ENCODE measurements around the gene ITSN2. TPM values are rescaled to one million over a fixed set of nuclear protein-coding genes. Genes with fewer than 3 reads are reported as not detected.

The ITSN2 gene
- total RNA-seq, 1 experiment from 2014 or later = 19.8 TPM

- H3K4me3 Mint-ChIP-seq = no peak overlapping the region
- TF ChIP-seq ELF4 (CRISPR knock-in tag; IDR thresholded peaks at IDR 0.05; ENCODE audit: low read depth) (no peak), ATF2 (CRISPR knock-in tag; IDR thresholded peaks at IDR 0.05; ENCODE audit: borderline replicate concordance, low read depth) (no peak), RORB (CRISPR knock-in tag; IDR thresholded peaks at IDR 0.05) (no peak), ZNF512 (CRISPR knock-in tag; IDR thresholded peaks at IDR 0.05; ENCODE audit: borderline replicate concordance) (no peak), ZNF219 (CRISPR knock-in tag; IDR thresholded peaks at IDR 0.05; ENCODE audit: borderline replicate concordance) (no peak), E2F4 (CRISPR knock-in tag; IDR thresholded peaks at IDR 0.05; ENCODE audit: borderline replicate concordance, low read depth) (no peak), NFYB (CRISPR knock-in tag; conservative IDR thresholded peaks at IDR 0.05; ENCODE audit: low read depth) (no peak), E2F1 (CRISPR knock-in tag; IDR thresholded peaks at IDR 0.05) (no peak), ZBTB43 (CRISPR knock-in tag; IDR thresholded peaks at IDR 0.05) (no peak)
- H3K9me3 Mint-ChIP-seq = no peaks in the 10 kb centered on the region
- DNase-seq (ENCODE audit: low spot score) (no peak), ATAC-seq (no peak)
- peaks cover 24% of the 10 kb centered on the region for H3K27me3 Mint-ChIP-seq (ENCODE audit: low read depth)
- CTCF ChIA-PET = no interaction called here
- H3K4me1 Mint-ChIP-seq = peaks cover 14% of the 10 kb centered on the region
- POLR2A ChIA-PET = no interaction called here
- H3K27ac Mint-ChIP-seq = no peak overlapping the region
- no peaks in the 10 kb centered on the region for H3K36me3 Mint-ChIP-seq
These were observed 3.0 kb upstream of the ITSN2 start for GRCh38 chr2:24363301-24363700.

- ATAC-seq (no peak), DNase-seq (ENCODE audit: low spot score) (no peak)
- H3K36me3 Mint-ChIP-seq = peaks cover under 1% of the 10 kb centered on the region; the same call in 1 of the 2 replicates
- H3K27me3 Mint-ChIP-seq (ENCODE audit: low read depth) = peaks cover 24% of the 10 kb centered on the region
- H3K4me3 Mint-ChIP-seq = no peak overlapping the region
- TF ChIP-seq ATF1 (CRISPR knock-in tag; IDR thresholded peaks at IDR 0.05) = no peak
- no peak for TF ChIP-seq IRF1 (CRISPR knock-in tag; IDR thresholded peaks at IDR 0.05)
- TF ChIP-seq ZMAT4 (CRISPR knock-in tag; IDR thresholded peaks at IDR 0.05) = no peak
- no peak for TF ChIP-seq ATF6 (CRISPR knock-in tag; IDR thresholded peaks at IDR 0.05)
- H3K4me1 Mint-ChIP-seq = peaks cover 16% of the 10 kb centered on the region
- peaks cover under 1% of the 10 kb centered on the region for H3K9me3 Mint-ChIP-seq
- POLR2A ChIA-PET = no interaction called here
- H3K27ac Mint-ChIP-seq = no peak overlapping the region
- CTCF ChIA-PET = no interaction called here
These were observed 1.9 kb upstream of the ITSN2 start for GRCh38 chr2:24362253-24362652.

Measured in WTC11 (cell line).